GM21528 (cell line): ENCODE results near the gene NGEF.
"Not testable (repeated sequence)": the region's sequence is repeated elsewhere in the genome, so short reads cannot be mapped to it uniquely, and the experiment has no call there.

Experiments
- ATAC-seq: cut with Tn5 transposase; IDR thresholded peaks from one replicate; pipeline ENCODE4 v1.9.1; 2021; ENCODE audit warnings: mild to moderate bottlenecking, moderate library complexity; ENCODE audit not compliant: unreplicated experiment, low FRiP score

The NGEF gene

GRCh38 chr2:233023761-233024410, 10.8 kb upstream of the NGEF start:
- no peak for ATAC-seq

DNA sequence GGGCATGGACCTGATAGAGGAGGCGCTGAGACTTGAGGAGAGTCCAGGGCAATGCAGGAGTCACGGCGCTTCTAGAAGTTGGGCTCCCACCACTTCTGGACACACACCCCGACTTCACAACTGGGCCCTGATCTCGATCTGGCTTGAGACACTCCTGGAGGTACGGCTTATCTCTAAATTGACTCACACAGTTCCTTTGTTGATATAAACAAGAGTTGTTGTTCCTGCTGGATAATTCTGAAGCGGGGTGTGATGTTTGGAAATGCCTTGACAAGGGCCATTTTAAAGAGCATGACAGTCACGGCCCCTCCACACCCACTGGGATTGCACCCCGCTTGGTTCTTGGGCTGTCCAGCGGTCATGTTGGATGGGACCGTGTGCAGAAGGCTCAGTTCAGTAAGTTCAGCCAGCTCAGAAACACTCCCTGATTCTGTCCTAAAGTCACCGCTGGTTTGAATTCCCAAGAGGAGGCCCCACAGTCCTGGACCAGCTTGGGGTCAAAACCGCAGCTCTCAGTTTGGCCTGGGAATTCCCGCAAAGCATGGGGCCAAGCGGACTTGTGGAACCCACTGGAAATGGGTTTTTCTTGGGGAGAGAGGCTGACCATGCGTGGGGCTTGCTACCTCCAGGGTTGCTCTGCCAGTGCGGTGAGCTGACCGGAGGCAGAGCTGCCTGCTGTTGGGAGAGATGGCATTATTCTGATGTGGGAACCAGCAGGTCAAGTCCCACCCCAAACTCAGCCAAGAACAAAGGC, 10.1 kb upstream of the NGEF start:
- ATAC-seq = no peak

- no peak for ATAC-seq
These were observed 9.5 kb upstream of the NGEF start for GRCh38 chr2:233022561-233022960.

GRCh38 chr2:233021771-233022170, 8.7 kb upstream of the NGEF start:
- no peak for ATAC-seq

GRCh38 chr2:233020454-233020853, 7.4 kb upstream of the NGEF start:
- ATAC-seq = no peak

GRCh38 chr2:233019610-233020009, 6.6 kb upstream of the NGEF start:
- ATAC-seq = not testable (repeated sequence)

DNA sequence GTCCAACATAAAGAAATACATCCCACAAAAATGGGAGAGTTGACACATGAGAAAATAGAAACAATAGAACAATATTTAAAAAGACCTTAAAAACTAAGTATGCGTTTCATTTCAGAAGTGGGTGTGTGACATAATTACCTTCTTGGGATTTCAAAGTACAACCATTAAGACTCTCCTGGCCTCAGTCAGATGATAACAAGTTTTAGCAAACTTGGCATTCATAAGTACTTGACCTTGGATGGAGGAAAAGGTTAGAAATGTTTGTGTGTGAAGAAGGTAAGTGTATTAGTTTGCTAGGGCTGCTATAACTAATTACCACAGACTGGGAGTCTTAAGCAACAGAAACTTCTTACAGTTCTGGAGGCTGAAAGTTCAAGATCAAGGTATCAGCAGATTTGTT, 4.9 kb upstream of the NGEF start:
- no peak for ATAC-seq

DNA sequence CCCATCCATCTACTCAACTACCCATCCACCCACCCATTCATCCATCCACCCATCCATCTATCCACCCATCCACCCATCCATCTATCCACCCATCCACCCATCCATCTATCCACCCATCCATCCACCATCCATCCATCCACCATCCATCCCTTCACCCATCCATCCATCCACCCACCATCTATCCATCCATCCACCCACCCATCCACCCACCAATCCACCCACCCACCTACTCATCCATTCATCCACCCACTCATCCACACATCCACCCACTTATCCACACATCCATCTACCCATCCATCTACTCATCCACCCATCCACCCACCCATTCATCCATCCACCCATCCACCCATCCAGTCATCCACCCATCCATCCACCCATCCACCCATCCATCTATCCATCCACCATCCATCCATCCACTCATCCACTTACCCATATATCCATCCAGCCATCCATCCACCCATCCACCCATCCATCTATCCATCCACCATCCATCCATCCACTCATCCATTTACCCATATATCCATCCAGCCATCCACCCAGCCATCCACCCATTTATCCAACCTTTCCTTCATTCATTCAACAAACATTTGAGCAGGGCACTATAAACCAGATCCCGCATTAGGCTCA, 2.1 kb upstream of the NGEF start:
- no peak for ATAC-seq

DNA sequence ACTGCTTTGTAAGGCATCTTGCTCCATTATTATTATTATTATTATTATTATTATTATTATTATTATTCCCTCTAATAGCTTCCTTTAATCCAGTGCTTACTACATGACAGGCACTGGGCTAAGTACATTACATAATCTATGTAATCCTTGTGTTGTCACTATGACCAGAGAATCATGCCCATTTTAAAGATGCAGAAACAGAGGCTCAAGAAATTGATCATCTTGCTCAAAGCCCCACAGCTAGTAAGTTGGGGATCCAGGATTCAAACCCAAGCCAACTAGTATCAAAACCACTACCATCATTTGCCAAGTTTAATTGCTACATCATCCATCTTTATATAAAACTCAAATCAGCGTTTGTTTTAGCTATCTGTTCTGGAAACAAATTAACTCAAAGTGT, 594 bp upstream of the NGEF start:
- ATAC-seq = no peak

GRCh38 chr2:233012301-233012971, 620 bp downstream of the NGEF start:
- no peak for ATAC-seq

DNA sequence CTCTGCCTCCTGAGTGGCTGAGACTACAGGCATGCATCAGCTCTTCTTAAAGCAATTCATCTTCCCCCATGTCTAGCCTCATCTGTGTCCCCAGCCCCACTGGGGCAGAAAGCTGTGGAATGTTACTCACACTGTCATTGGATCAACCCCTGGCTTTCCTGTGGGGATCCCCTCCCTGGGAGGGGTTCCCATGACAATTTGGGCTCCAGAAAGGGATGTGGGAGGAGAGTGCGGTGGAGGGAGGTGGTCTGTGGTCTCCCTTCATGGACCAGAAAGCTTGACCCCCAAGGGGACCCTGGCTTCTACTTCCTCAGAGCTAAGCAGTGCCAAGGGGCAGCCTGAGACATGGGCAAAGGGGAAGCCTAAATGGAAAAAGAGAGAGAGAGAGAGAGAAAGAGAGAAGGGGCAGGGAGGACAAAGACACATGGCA, 1.3 kb downstream of the NGEF start:
- no peak for ATAC-seq

DNA sequence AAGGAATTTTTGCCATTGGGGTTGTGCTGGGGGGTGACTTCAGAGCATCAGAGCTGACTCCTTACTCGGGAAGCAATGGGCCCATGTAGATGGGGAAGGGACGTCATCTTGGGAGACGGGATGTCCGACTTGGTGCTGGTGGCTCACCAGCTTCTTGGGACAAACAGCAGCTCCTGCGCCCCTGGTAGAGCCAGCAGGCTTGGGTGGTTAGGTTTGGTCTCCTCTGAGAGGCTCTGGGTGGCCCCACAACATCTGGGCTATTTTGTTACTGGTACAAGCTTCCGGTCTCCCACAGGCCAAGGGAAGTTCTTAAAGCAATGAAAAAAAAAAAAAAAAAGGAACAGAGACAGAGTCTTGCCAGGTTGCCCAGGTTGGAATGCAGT, 1.8 kb downstream of the NGEF start:
- no peak for ATAC-seq

- ATAC-seq = no peak
These were observed 2.3 kb downstream of the NGEF start for GRCh38 chr2:233010569-233011267.

DNA sequence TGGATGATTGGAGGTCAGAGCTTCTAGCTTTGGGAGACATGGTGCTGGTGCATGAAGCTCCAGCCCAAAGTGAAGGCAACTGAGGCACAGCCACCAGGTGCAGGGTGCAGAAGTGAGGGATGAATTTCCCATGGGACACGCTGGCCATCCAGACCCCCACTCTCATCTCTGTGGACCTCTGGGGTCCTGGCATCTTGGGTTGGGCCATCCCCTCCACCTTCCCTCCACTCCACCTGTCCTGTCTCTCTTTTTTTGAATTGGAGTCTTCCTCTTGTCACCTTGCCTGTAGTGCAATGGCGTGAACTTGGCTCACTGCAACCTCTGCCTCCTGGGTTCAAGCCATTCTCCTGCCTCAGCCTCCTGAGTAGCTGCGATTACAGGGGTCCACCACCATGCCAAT, 3.4 kb downstream of the NGEF start:
- no peak for ATAC-seq

DNA sequence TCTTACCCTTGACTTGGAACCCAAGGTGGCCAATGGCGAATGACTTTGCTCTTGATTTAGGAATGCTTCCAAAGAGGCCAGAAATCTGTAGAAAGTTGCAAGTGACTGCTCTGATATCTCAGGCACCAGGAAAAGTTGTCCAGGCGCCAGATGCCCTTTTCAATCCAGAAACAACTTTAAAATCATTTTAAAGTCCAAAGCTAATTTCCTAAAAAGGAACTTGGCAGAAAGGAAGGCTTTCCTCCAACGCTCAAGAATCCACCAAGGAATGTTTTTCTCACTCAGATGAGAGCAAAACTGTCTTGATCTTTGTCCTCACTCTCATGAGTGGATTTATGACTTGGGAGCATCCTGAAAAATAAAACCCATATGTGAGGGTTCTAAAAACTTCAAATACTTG, 5.3 kb downstream of the NGEF start:
- no peak for ATAC-seq

DNA sequence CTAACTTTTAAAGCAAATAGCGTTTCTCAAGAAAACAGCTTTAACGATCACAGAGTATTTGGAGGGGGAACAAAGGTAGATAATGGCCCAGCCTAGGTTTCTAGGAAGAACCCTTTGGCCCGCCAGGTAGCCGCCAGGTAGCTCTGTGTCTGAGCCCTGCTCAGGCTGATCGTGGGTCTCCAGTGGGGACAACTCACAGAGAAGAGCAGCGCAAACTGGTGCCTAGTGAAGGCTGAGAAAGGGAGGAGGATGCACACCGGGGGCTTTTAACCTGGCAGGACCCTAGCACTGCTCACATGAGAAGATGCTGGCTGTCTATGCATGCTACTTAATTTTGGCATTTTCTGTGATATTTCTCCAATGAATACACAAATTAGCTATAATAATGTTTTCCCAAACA, 5.8 kb downstream of the NGEF start:
- ATAC-seq = no peak

DNA sequence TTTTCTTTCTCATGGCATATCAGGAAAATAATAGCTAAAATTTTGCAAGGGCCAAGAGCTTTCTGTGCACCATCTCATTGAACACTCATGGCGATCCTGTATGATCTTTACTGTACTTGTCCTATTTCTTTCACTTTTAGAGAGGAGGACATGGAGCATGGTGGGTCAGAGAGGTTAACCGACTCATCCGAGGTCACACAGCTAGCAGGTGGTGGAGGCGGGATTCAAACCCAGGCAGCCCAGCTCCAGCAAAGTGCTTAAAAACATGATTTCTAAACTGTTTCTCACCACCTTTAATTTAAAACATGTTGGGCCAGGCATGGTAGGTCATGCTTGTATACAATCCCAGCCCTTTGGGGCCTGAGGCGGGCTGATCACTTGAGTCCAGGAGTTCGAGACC, 6.4 kb downstream of the NGEF start:
- no peak for ATAC-seq

DNA sequence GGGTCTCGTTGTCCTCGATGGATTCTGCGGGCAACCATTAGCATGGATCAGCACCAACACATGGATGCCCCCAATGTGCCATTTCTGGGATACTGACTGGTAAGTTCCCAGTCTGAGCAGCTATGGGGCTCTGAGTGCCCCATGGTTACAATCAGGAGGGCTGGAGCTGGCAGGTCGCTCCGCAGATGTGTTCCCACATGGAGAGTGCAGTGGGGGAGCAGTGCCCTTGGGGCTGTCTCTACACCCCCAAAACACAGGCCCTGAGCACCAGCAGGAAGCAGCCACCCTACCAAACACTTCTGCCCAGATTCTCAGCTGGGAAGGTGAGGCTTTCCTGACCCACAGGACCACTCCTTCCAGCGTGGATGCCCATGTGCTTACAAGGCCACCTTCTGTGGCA, 8.0 kb downstream of the NGEF start:
- no peak for ATAC-seq

GRCh38 chr2:233003658-233004555, 9.1 kb downstream of the NGEF start:
- ATAC-seq = no peak
